Liver (tissue), 9 donors: ENCODE results near the gene GMPR. TPM values are rescaled to one million over a fixed set of nuclear protein-coding genes. Genes with fewer than 3 reads are reported as not detected.

Experiments used
- DNase-seq: peaks from one replicate; pipeline ENCODE4 v3.0.0-alpha.2; 2017; ENCODE audit warnings: low spot score
- H3K27ac ChIP-seq, 2 donors: one replicate each; pipeline ENCODE4 v1.7.0; 2013; ENCODE audit warnings: inconsistent platforms in 2 of 2, low read length in 2 of 2, control low read depth in 1 of 2, low read depth in 1 of 2, mild to moderate bottlenecking in 1 of 2
- H3K27me3 ChIP-seq, 4 donors: one replicate each; pipeline versions ENCODE4 v1.6.1 to v1.7.0; 2013; ENCODE audit warnings: low read length in 3 of 4, inconsistent platforms in 1 of 4, mild to moderate bottlenecking in 1 of 4, moderate library complexity in 1 of 4; ENCODE audit not compliant: control insufficient read depth in 4 of 4, insufficient read depth in 4 of 4
- H3K36me3 ChIP-seq, 4 donors: one replicate each; pipeline versions ENCODE4 v1.6.1 to v1.7.0; 2013; ENCODE audit warnings: low read length in 3 of 4, mild to moderate bottlenecking in 3 of 4, low read depth in 1 of 4, moderate library complexity in 1 of 4; ENCODE audit not compliant: control insufficient read depth in 4 of 4, insufficient read depth in 3 of 4
- H3K4me1 ChIP-seq, 4 donors: one replicate each; pipeline versions ENCODE4 v1.6.1 to v1.7.0; 2013; ENCODE audit warnings: low read length in 3 of 4, mild to moderate bottlenecking in 3 of 4, moderate library complexity in 1 of 4; ENCODE audit not compliant: control insufficient read depth in 4 of 4, insufficient read depth in 4 of 4
- H3K4me3 ChIP-seq, 3 donors: one replicate each; pipeline versions ENCODE4 v1.6.1 to v1.7.0; 2013; ENCODE audit warnings: low read length in 3 of 3, control low read depth in 1 of 3, low read depth in 1 of 3, mild to moderate bottlenecking in 1 of 3
- H3K9ac ChIP-seq, 2 donors: one replicate each; pipeline ENCODE4 v1.7.0; 2013; ENCODE audit warnings: low read length in 2 of 2, mild to moderate bottlenecking in 2 of 2, moderate library complexity in 2 of 2, control low read depth in 1 of 2, low read depth in 1 of 2
- H3K9me3 ChIP-seq, 4 donors: one replicate each; pipeline versions ENCODE4 v1.6.1 to v1.7.0; 2013; ENCODE audit warnings: low read length in 3 of 4; ENCODE audit not compliant: control insufficient read depth in 4 of 4
- ATF3 ChIP-seq: IDR thresholded peaks from 2 replicates; pipeline ENCODE4 v1.6.1; 2016; ENCODE audit warnings: antibody characterized with exemption
- EGR1 ChIP-seq, 2 donors: IDR thresholded peaks; 2 replicates each; pipeline ENCODE4 v1.6.1; 2016 to 2018; ENCODE audit warnings: antibody characterized with exemption in 2 of 2, low read depth in 2 of 2
- FOXA1 ChIP-seq: IDR thresholded peaks from 2 replicates; pipeline ENCODE4 v1.6.1; 2016; ENCODE audit warnings: antibody characterized with exemption
- HNF4A ChIP-seq, 2 donors: conservative IDR thresholded peaks; 2 replicates each; pipeline ENCODE4 v1.6.1; 2016; ENCODE audit warnings: antibody characterized with exemption in 2 of 2, mild to moderate bottlenecking in 2 of 2
- HNF4G ChIP-seq: IDR thresholded peaks from 2 replicates; pipeline ENCODE4 v1.6.1; 2016; ENCODE audit warnings: antibody characterized with exemption
- JUND ChIP-seq, 2 donors: IDR thresholded peaks; 2 replicates each; pipeline ENCODE4 v1.6.1; 2016; ENCODE audit warnings: antibody characterized with exemption in 2 of 2
- NR2F2 ChIP-seq: IDR thresholded peaks from 2 replicates; pipeline ENCODE4 v1.6.1; 2016; ENCODE audit warnings: antibody characterized with exemption
- RAD21 ChIP-seq, 2 donors: IDR thresholded peaks; 2 replicates each; pipeline ENCODE4 v1.6.1; 2016; ENCODE audit warnings: antibody characterized with exemption in 2 of 2, mild to moderate bottlenecking in 2 of 2
- REST ChIP-seq: IDR thresholded peaks from 2 replicates; pipeline ENCODE4 v1.6.1; 2016; ENCODE audit warnings: antibody characterized with exemption, mild to moderate bottlenecking
- RXRA ChIP-seq, 2 donors: IDR thresholded peaks; 2 replicates each; pipeline ENCODE4 v1.6.1; 2017 to 2018; ENCODE audit warnings: antibody characterized with exemption in 2 of 2, mild to moderate bottlenecking in 1 of 2
- SP1 ChIP-seq: IDR thresholded peaks from 2 replicates; pipeline ENCODE4 v1.6.1; 2018; ENCODE audit warnings: antibody characterized with exemption, mild to moderate bottlenecking
- ZBTB33 ChIP-seq: IDR thresholded peaks from 2 replicates; pipeline ENCODE4 v1.6.1; 2016; ENCODE audit warnings: antibody characterized with exemption
- WGBS: extraction: QIAGEN DNeasy Blood & Tissue Kit; methylation state at CpG from one replicate; pipeline ENCODE4 v1.1.7; 2013; 5-methylcytosine and 5-hydroxymethylcytosine counted together
- polyA plus RNA-seq, 2 donors: library from polyadenylated mRNA; stranded (reverse) in 1 of 2; unstranded in 1 of 2; fragments of 200-250 nt in 1 of 2; fragments of >200 nt in 1 of 2; fragmentation: Nextera tagmentation in 1 of 2; extraction: Ambion mirVana in 1 of 2; gene quantifications; one replicate each; pipeline versions ENCODE4 v1.2.1 to v1.2.3, GENCODE V29; 2013 to 2015
- total RNA-seq, 2 donors: library from RNA; depleted of rRNA; stranded (reverse); fragments of >200 nt; gene quantifications; one replicate each; pipeline ENCODE4 v1.2.3, GENCODE V29; 2014
- TF ChIP-seq, protein P1 (sequence below): fragments of 150-350 bp; IDR thresholded peaks from 2 replicates; pipeline ENCODE4 v1.5.1; 2017; ENCODE audit warnings: improper control_type of control experiment, low read depth, low read length; ENCODE audit not compliant: missing input control
- TF ChIP-seq, protein P2 (sequence below): IDR thresholded peaks from 2 replicates; pipeline ENCODE4 v1.6.1; 2016; ENCODE audit warnings: antibody characterized with exemption
- donor health status: healthy.
- donor health status: healthy.
- donor health status: healthy.
- donor health status: healthy.
- donor health status: healthy.

Gene GMPR
- total and polyA plus RNA-seq, 4 donors, result 2.1 to 50.2 (median 4.2) TPM

DNA sequence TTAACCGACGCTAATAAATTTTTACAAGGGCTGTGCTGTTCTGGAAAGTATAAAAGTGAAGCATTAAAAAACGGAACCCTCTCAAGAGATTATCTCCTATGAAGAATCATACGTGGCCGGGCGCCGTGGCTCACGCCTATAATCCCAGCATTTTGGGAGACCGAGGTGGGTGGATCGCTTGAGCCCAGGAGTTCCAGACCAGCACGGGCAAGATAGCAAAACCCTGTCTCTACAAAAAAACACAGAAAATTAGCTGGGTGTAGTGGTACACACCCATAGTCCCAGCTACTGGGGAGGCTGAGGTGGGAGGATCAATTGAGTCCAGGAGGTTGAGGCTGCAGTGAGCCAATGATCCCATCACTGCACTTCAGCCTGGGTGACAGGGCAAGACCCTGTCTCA is 83.4 kb downstream of the GMPR start:
- TF ChIP-seq ZBTB33 (no peak), SP1 (no peak), HNF4G (no peak)
- TF ChIP-seq, protein P1, sequence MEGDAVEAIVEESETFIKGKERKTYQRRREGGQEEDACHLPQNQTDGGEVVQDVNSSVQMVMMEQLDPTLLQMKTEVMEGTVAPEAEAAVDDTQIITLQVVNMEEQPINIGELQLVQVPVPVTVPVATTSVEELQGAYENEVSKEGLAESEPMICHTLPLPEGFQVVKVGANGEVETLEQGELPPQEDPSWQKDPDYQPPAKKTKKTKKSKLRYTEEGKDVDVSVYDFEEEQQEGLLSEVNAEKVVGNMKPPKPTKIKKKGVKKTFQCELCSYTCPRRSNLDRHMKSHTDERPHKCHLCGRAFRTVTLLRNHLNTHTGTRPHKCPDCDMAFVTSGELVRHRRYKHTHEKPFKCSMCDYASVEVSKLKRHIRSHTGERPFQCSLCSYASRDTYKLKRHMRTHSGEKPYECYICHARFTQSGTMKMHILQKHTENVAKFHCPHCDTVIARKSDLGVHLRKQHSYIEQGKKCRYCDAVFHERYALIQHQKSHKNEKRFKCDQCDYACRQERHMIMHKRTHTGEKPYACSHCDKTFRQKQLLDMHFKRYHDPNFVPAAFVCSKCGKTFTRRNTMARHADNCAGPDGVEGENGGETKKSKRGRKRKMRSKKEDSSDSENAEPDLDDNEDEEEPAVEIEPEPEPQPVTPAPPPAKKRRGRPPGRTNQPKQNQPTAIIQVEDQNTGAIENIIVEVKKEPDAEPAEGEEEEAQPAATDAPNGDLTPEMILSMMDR, result no peak
- Histone ChIP-seq H3K4me3 (no peak overlapping the region), H3K9me3 (no peaks in the 10 kb centered on the region), H3K27me3 (no peaks in the 10 kb centered on the region), H3K27ac (no peak overlapping the region), H3K9ac (no peak overlapping the region), H3K4me1 (peaks cover 0 to under 1% (median 0%) of the 10 kb centered on the region in 4 donors), H3K36me3 (peaks cover 3 to 12% (median 6%) of the 10 kb centered on the region in 4 donors)
- WGBS, result 98% methylated on average over 11 of the region's 11 CpGs
- no peak for DNase-seq

DNA sequence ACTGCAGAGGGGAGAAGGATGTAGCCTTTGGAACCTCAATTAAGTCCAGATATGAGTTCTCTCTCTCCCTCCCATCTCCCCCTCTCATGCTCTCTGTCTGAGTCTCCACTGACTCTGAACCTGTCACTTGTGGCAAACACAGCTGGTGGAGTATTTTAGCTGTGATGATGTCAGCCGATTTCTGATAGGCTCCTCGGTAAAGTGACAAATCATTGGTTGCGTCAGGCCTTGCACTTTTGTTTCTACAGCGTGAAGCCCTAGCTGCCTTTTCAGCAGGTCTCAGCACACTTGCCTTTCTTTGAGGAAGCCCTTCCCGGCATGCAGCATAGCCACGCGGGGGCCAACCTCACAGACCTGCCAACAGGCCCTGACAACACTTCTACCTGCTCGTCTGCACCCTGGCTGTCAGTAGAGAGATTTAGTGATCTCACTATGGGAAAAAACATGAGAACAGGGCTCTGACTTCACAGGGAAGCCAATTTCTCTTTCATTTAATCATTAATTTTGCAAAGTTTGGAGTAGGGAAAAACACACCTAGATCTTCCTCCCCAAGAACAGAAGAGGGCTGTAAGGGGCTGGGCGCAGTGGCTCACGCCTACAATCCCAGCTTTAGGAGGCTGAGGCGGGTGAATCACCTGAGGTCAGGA is 84.4 kb downstream of the GMPR start:
- no peaks in the 10 kb centered on the region for H3K27me3 ChIP-seq
- no peak for DNase-seq

More for the DNA sequence above, 84.4 kb downstream of the GMPR start:
- H3K36me3 ChIP-seq, result peaks cover 3 to 17% (median 12%) of the 10 kb centered on the region in 4 donors
- H3K27ac ChIP-seq, result no peak overlapping the region
- TF ChIP-seq HNF4G (no peak), HNF4A (conservative IDR thresholded peaks at IDR 0.05) (no peak), RAD21 (IDR thresholded peaks at IDR 0.05) (no peak), JUND (IDR thresholded peaks at IDR 0.05) (no peak), SP1 (no peak), FOXA1 (no peak), ATF3 (no peak), RXRA (IDR thresholded peaks at IDR 0.05) (no peak), EGR1 (IDR thresholded peaks at IDR 0.05; ENCODE audit: low read depth in 2 of 2) (no peak), NR2F2 (no peak), REST (no peak)
- TF ChIP-seq, protein P2, sequence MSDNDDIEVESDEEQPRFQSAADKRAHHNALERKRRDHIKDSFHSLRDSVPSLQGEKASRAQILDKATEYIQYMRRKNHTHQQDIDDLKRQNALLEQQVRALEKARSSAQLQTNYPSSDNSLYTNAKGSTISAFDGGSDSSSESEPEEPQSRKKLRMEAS, result no peak
- TF ChIP-seq, protein P1, result no peak
- H3K4me1 ChIP-seq, result no peaks in the 10 kb centered on the region
- H3K4me3 ChIP-seq, result no peak overlapping the region
- 72% methylated on average over 11 of the region's 11 CpGs for WGBS
- no peaks in the 10 kb centered on the region for H3K9me3 ChIP-seq
- no peak overlapping the region for H3K9ac ChIP-seq
